Osteoblast (primary cell): ENCODE data around the gene RAB30. TPM values are rescaled to one million over a fixed set of nuclear protein-coding genes. Genes with fewer than 3 reads are reported as not detected.
"Not testable (repeated sequence)": the region's sequence is repeated elsewhere in the genome, so short reads cannot be mapped to it uniquely, and the experiment has no call there.

ENCODE experiments used
- DNase-seq: peaks from one replicate; pipeline ENCODE4 v3.0.0; 2011; ENCODE audit warnings: low spot score, mixed read lengths; ENCODE audit not compliant: insufficient read length; ENCODE audit errors: missing footprints
- H2AFZ ChIP-seq: 2 replicates; pipeline ENCODE4 v1.6.0; 2011; ENCODE audit warnings: mild to moderate bottlenecking, low read length
- H3K27ac ChIP-seq: 2 replicates; pipeline ENCODE4 v1.5.1; 2011; ENCODE audit warnings: mild to moderate bottlenecking, low read depth, low read length, moderate library complexity
- H3K27me3 ChIP-seq: 2 replicates; pipeline ENCODE4 v1.6.0; 2012; ENCODE audit warnings: mild to moderate bottlenecking, control low read depth, inconsistent platforms, low read length, moderate library complexity; ENCODE audit not compliant: insufficient read depth
- H3K36me3 ChIP-seq: 2 replicates; pipeline ENCODE4 v1.5.1; 2011; ENCODE audit warnings: mild to moderate bottlenecking, low read length, control low read depth, moderate library complexity; ENCODE audit not compliant: insufficient read depth
- H3K4me1 ChIP-seq: 2 replicates; pipeline ENCODE4 v1.5.1; 2011; ENCODE audit warnings: mild to moderate bottlenecking, low read length, control low read depth, moderate library complexity; ENCODE audit not compliant: insufficient read depth
- H3K4me2 ChIP-seq: 2 replicates; pipeline ENCODE4 v1.6.0; 2011; ENCODE audit warnings: mild to moderate bottlenecking, low read length; ENCODE audit not compliant: insufficient read depth
- H3K4me3 ChIP-seq: fragments of 200-600 bp; sonication (generic); 3 replicates; pipeline ENCODE4 v1.5.1; 2012; ENCODE audit warnings: mild to moderate bottlenecking, low read length, inconsistent platforms; ENCODE audit not compliant: insufficient read depth
- H3K79me2 ChIP-seq: 2 replicates; pipeline ENCODE4 v1.6.0; 2012; ENCODE audit warnings: mild to moderate bottlenecking, low read length, control low read depth, inconsistent platforms; ENCODE audit not compliant: insufficient read depth
- H3K9me3 ChIP-seq: 2 replicates; pipeline ENCODE4 v1.5.1; 2011; ENCODE audit warnings: low read depth, low read length, control low read depth
- H4K20me1 ChIP-seq: 2 replicates; pipeline ENCODE4 v1.6.0; 2012; ENCODE audit warnings: mild to moderate bottlenecking, low read length, control low read depth; ENCODE audit not compliant: insufficient read depth
- CTCF ChIP-seq: IDR thresholded peaks from 2 replicates; pipeline ENCODE4 v1.5.1; 2011; ENCODE audit warnings: mild to moderate bottlenecking, low read depth, low read length, moderate library complexity; ENCODE audit errors: extremely low read depth
- total RNA-seq: library from RNA; depleted of rRNA; stranded (reverse); fragments of >200 nt; gene quantifications from 2 replicates; pipeline ENCODE4 v1.2.3, GENCODE V29; 2012

The RAB30 gene
- total RNA-seq, 1 donor = 21.0 TPM

DNA sequence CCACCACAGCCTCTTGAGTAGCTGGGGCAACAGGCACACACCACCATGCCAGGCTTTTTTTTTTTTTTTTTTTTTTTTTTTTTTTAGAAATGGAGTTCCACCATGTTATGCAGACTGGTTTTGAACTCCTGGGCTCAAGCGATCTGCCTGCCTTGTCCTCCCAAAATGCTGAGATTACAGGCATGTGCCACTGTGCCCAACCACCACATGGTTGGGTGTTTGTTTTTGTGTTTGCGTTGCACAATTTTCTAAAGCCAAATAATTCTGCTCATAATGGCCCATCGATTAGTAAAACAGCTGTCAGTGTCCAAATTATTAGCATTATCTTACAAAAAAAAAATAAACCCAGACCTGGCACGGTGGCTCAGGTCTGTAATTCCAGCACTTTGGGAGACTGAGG is 104.3 kb downstream of the RAB30 start:
- Histone ChIP-seq H3K27me3 (no peaks in the 10 kb centered on the region), H3K4me1 (no peaks in the 10 kb centered on the region), H3K27ac (no peak overlapping the region), H3K4me2 (no peak overlapping the region), H3K36me3 (no peaks in the 10 kb centered on the region), H4K20me1 (no peaks in the 10 kb centered on the region), H3K4me3 (no peak overlapping the region), H2AFZ (no peak overlapping the region), H3K79me2 (no peaks in the 10 kb centered on the region), H3K9me3 (no peaks in the 10 kb centered on the region)
- no peak for DNase-seq
- no peak for TF ChIP-seq CTCF

DNA sequence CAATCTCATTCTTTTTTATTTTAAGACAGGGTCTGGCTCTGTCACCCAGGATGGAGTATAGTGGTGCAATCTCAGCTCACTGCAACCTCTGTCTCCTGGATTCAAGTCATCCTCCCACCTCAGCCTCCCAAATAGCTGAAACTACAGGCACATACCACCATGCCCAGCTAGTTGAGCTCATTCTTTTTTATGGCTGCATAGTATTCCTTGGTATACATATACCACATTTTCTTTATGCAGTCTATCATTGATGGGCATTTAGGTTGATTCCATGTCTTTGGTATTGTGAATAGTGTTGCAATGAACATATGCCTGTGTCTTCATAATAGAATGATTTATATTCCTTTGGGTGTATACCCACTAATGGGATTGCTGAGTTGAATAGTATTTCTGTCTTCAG is 109.7 kb downstream of the RAB30 start:
- H2AFZ ChIP-seq, DNase-seq, H3K4me1 ChIP-seq, H3K36me3 ChIP-seq, H3K4me3 ChIP-seq, H3K9me3 ChIP-seq, H4K20me1 ChIP-seq, H3K4me2 ChIP-seq, H3K27ac ChIP-seq, H3K27me3 ChIP-seq, H3K79me2 ChIP-seq: not testable (repeated sequence)

DNA sequence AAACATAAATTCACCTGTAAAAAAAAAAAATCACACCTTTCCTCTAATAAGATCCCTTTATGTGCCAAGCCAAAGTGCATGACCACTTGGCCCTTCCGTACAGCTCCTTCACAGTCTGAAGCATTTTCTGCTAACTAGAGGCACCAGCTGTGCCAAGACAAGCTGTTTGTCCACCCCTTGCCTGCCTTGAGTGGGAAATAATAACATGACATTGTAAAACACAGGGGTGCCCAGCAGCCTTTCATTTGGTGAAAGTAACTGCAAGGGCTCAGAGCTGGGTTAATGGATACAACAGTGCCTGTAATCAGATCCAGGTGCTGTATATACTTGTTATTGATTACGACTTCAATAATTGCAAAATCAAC is 110.9 kb downstream of the RAB30 start:
- Histone ChIP-seq H3K27me3 (no peaks in the 10 kb centered on the region), H4K20me1 (no peaks in the 10 kb centered on the region), H2AFZ (no peak overlapping the region), H3K4me2 (no peak overlapping the region), H3K4me3 (no peak overlapping the region), H3K4me1 (no peaks in the 10 kb centered on the region), H3K36me3 (no peaks in the 10 kb centered on the region), H3K9me3 (no peaks in the 10 kb centered on the region), H3K79me2 (no peaks in the 10 kb centered on the region), H3K27ac (no peak overlapping the region)
- DNase-seq = no peak
- TF ChIP-seq CTCF = no peak

GRCh38 chr11:82959987-82960778 is 111.5 kb downstream of the RAB30 start:
- no peak overlapping the region for H2AFZ ChIP-seq
- H3K79me2 ChIP-seq = no peaks in the 10 kb centered on the region

DNA sequence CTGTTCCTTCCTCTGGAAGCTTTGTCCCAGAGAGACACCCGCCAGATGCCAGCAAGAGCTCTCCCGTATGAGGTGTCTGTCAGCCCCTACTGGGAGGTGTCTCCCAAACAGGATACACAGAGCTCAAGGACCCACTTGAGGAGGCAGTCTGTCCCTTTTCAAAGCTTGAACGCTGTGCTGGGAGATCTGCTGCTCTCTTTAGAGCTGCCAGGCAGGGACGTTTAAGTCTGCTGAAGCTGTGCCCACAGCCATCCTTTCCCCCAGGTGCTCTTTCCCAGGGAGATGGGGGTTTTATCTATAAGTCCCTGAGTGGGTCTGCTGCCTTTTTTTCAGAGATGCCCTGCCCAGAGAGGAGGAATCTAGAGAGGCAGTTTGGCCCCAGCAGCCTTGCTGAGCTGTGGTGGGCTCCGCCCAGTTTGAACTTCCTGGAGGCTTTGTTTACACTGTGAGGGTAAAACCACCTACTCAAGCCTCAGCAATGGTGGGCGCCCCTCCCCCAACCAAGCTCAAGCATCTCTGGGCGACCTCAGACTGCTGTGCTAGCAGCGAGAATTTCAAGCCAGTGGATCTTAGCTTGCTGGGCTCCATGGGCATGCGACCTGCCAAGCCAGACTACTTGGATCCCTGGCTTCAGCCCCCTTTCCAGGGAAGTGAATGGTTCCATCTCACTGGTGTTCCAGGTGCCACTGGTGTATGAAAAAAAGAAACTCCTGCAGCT is 115.8 kb downstream of the RAB30 start:
- not testable (repeated sequence) for H3K36me3 ChIP-seq, H3K4me1 ChIP-seq, DNase-seq, H3K27me3 ChIP-seq, H3K4me3 ChIP-seq, H3K4me2 ChIP-seq, H3K79me2 ChIP-seq, H4K20me1 ChIP-seq, H3K9me3 ChIP-seq, H3K27ac ChIP-seq
- H2AFZ ChIP-seq = peak overlapping the region; percentile 54

More at GRCh38 chr11:82959987-82960778, 111.5 kb downstream of the RAB30 start:
- Histone ChIP-seq H3K4me2 (no peak overlapping the region), H3K4me3 (no peak overlapping the region), H3K36me3 (no peaks in the 10 kb centered on the region), H4K20me1 (no peaks in the 10 kb centered on the region), H3K27me3 (no peaks in the 10 kb centered on the region), H3K4me1 (no peaks in the 10 kb centered on the region), H3K9me3 (no peaks in the 10 kb centered on the region), H3K27ac (no peak overlapping the region)
- no peak for DNase-seq
- TF ChIP-seq CTCF = no peak

- H3K27me3 ChIP-seq, H2AFZ ChIP-seq, H3K27ac ChIP-seq, H4K20me1 ChIP-seq, H3K4me3 ChIP-seq, H3K9me3 ChIP-seq, H3K79me2 ChIP-seq, H3K36me3 ChIP-seq, H3K4me2 ChIP-seq, DNase-seq, H3K4me1 ChIP-seq: not testable (repeated sequence)
These were observed 121.2 kb downstream of the RAB30 start for GRCh38 chr11:82950502-82950901.
